Fibroblast of skin of abdomen (primary cell): ENCODE results near the gene THBS3.
"Not testable (repeated sequence)": the region's sequence is repeated elsewhere in the genome, so short reads cannot be mapped to it uniquely, and the experiment has no call there.

Source experiments
- DNase-seq: peaks from one replicate; pipeline ENCODE4 v3.0.0-alpha.2; 2013

The THBS3 gene

DNA sequence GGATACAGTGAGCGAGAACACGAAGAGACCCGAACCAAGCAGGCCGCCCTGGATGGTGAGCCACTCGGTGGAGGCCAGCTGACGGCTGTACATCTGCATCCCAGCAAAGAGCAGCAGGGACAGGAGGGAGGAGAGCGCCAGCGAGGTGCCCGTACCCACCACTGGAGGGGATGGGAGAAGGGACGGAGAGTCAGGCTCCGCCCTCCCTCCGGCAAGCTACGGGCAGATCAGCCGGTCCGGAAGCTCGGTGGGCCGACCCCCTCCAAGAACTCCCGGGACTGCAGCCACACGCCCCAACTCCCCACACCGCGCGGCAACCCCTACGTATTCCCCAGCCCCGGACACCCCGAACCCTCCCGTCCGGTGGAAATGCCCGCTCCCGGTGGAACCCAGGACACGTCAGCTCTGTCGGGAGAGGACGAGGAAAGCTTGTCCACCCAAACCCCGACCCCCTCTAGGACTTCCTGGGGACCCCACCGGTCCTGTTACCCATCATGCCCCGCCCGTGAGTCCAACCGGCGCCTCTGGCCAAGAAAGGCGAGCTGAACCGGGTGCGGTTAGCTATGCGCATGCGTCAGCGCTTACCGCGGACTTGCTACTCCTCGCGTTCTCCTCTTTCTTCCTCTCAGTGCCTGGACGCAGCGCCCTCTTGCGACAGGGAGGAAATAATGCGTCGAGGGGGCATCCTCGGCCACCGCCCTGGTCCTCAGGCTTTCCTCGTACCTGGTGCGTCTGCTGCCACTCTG lies 34.8 kb downstream of the THBS3 start, which contains the start of gene KRTCAP2:
Gene KRTCAP2, minus strand, starts transcription at position 573 of the 746 bp plus-strand sequence. Its CDS starts 80 bp downstream, at position 493.
- DNase-seq = peak; percentile 96

- DNase-seq = no peak
Measured at GRCh38 chr1:155171836-155172731, 35.6 kb downstream of the THBS3 start.

DNA sequence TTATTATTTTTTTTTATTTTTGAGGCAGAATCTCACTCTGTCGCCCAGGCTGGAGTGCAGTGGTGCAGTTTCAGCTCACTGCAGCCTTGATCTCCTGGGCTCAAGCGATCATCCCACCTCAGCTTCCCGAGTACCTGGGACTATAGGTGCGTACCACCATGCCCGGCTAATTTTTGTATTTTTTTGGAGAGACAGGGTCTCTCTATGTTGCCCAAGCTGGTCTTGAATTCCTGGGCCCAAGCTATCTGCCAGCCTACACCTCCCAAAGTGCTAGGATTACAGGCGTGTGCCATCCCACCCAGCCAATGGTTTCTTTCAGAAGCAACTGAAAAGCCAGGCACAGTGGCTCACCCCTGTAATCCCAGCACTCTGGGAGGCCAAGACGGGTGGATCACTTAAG lies 36.9 kb downstream of the THBS3 start:
- DNase-seq = no peak

GRCh38 chr1:155170101-155170785 lies 37.5 kb downstream of the THBS3 start:
- DNase-seq = no peak

DNA sequence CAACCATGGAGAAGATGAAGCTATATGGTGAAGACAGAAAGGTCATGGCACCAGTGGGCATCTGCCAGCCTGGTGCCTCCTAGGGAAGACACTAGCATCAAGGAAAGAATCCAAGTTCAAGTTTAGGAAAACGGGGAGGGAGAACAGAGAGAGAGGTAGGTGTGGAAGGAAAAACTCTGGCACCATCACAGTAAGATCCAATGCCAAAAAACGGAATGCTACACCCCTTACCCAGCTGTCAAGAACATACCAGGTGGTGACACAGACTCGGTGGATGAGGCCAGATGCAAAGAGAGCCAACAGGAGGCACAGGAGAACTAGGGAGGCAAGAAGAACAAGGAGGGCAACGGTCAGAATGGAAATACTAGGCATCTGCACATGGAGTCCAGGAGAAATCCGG lies 38.2 kb downstream of the THBS3 start:
- DNase-seq = no peak

DNA sequence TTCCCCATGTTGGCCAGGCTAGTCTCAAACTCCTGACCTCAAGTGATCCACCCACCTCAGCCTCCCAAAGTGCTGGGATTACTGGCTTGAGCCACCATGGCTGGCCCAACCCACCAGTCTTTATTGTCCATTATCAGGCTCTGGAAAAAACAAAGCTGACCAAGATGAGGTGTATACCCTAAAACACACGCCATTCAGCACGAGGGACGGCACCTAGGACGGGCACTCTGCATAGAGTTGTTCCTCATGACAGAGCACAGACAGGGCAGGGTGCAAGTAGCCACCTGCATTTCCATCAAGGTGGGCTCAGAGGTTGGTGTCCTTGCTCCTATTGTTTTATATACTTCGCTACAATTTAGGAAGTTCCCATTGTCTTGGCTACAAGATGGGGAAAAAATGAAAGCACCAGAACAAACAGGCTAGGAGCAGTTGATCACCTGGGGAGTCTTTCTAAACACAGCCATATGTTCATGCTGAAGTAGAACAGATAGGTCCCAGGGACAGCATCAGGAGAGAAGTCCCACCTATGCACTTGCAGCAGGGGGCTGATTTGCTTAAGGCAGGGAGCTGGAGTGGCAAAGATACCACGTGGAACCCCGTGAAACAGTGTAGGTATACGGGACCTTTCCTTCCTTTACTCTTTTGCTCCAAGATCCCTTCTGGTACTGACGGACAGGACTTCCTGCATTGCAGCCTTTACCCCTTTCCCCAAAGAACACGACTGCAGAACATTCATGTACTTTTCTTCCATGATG lies 39.1 kb downstream of the THBS3 start:
- DNase-seq = no peak

DNA sequence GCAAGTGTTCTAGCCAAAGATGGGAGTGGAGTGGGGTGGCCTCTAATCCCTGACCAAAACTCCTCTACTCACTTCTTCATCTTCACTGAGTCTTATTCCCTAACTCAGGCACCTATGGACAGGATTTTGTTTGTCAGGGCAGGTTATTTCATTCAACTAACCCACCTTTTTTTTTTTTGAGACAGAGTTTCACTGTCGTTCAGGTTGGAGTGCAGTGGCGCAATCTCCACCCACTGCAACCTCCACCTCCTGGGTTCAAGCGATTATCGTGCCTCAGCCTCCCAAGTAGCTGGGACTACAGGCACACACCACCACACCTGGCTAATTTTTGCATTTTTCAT lies 39.6 kb downstream of the THBS3 start:
- DNase-seq = not testable (repeated sequence)

GRCh38 chr1:155167166-155168104 lies 40.3 kb downstream of the THBS3 start:
- DNase-seq = peak; percentile 71

GRCh38 chr1:155166471-155167165 lies 41.1 kb downstream of the THBS3 start:
- no peak for DNase-seq

DNA sequence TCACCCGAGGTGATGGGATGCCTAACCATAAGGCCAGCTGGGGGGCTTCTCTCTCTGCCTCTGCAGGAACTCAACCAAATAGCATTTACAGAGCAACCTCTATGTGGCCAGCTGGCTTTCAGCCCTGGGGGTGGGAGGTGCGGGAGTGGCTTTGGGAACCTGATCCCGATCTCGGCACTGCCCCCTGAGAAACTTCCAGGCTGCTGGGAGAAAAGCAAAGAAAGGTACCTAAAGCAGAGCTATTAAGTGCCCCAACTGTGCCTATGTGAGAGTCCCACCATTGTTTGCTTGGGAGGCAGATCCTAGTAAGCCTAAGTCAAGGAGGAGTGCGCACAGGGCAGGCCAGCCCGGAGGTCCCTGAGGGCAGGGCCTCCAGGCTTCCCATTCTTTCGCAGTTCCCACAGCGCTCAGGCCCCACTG lies 41.6 kb downstream of the THBS3 start:
- no peak for DNase-seq

GRCh38 chr1:155164625-155165024 lies 43.1 kb downstream of the THBS3 start:
- DNase-seq = not testable (repeated sequence)

DNA sequence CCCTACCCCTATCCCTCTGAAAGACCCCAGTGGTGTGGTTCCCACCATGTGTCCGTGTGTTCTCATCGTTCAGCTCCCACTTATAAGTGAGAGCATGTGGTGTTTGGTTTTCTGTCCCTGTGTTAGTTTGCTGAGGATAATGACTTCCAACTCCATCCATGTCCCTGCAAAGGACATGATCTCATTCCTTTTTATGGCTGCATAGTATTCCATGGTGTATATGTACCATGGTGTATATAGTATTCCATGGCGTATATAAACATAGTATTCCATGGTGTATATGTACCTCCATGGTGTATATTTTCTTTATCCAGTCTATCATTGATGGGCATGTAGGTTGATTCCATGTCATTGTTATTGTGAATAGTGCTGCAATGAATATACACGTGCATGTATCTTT lies 43.9 kb downstream of the THBS3 start:
- not testable (repeated sequence) for DNase-seq

DNA sequence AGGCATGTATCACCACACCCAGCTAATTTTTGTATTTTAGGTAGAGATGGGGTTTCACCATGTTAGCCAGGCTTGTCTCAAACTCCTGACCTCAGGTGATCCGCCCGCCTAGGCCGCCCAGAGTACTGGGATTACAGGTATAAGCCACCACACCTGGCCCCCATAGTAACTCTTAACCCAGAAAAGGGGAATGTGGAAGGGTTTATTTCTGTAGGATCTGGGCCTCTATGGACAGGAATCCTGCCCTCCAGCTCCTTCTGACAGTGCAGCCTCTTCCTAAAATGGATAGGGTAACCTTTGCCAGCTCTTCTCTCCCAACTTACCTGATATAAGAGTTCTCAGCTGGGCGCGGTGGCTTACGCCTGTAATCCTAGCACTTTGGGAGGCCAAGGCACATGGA lies 45.1 kb downstream of the THBS3 start:
- not testable (repeated sequence) for DNase-seq

GRCh38 chr1:155160128-155160527 lies 47.6 kb downstream of the THBS3 start:
- DNase-seq = no peak

DNA sequence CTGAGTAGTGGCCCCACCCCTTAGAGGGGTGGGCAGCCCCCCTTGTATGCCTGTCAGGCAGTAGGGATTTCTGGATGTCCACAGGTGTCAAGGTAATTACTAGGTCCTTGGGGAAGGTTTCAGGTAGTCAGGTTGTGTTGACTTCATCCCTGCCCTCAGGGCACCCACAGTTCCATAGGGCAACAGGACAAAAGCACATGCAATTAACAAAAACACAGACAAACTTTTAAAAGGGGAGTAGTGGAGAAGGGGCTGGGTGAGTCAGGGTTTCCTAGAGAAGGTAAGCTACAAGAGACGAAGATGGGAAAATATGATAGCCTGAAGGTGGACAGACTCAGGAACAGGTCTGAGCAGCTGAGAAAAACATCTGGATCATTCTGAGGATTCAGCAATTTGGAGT lies 48.7 kb downstream of the THBS3 start:
- DNase-seq = no peak

- not testable (repeated sequence) for DNase-seq
Measured at GRCh38 chr1:155155996-155156643, 51.6 kb downstream of the THBS3 start.
